Testis (tissue), 2 donors: ENCODE data around the gene SMIM9.

Experiments used
- POLR2A ChIP-seq: fragments of 450-650 bp; IDR thresholded peaks from one replicate; pipeline ENCODE4 v1.6.1; 2017; ENCODE audit warnings: antibody characterized with exemption, mild to moderate bottlenecking, moderate library complexity
- TF ChIP-seq, protein P1 (sequence below), 3 experiments: fragments of 450-650 bp in 2 of 3; fragments of 200-600 bp in 1 of 3; sonication (generic) in 1 of 3; IDR thresholded peaks; one replicate each; pipeline ENCODE4 v1.5.1; 2016 to 2019; ENCODE audit warnings: antibody characterized with exemption in 3 of 3, mild to moderate bottlenecking in 2 of 3, moderate library complexity in 1 of 3

- TF ChIP-seq POLR2A = no peak
- TF ChIP-seq, protein P1, sequence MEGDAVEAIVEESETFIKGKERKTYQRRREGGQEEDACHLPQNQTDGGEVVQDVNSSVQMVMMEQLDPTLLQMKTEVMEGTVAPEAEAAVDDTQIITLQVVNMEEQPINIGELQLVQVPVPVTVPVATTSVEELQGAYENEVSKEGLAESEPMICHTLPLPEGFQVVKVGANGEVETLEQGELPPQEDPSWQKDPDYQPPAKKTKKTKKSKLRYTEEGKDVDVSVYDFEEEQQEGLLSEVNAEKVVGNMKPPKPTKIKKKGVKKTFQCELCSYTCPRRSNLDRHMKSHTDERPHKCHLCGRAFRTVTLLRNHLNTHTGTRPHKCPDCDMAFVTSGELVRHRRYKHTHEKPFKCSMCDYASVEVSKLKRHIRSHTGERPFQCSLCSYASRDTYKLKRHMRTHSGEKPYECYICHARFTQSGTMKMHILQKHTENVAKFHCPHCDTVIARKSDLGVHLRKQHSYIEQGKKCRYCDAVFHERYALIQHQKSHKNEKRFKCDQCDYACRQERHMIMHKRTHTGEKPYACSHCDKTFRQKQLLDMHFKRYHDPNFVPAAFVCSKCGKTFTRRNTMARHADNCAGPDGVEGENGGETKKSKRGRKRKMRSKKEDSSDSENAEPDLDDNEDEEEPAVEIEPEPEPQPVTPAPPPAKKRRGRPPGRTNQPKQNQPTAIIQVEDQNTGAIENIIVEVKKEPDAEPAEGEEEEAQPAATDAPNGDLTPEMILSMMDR (IDR thresholded peaks at IDR 0.05) = no peak
Observed at GRCh38 chrX:154776753-154777152, 57.7 kb downstream of the SMIM9 start.
